ENCODE measurements around the gene RBM33.

The RBM33 gene

DNA sequence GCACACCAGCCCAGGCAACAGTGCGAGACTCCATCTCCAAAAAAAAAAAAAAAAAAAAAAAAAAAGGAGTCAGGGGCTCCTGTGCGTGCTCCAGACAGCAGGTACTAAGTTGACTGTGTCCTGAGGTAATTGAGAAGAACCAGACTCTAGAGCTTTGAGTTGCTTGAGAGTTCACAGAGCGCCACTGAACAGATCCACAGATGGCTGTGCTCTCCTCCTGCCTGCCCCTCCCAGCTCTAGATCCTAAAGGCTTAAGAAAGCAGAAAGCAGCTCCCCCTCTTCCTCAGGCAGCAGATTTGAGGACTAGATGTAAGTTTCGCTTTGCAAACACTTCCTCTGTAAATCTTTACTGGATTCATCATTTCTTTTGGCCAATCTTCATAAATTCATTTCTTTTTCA is 129.1 kb downstream of the RBM33 start:
- peaks cover 24% of the 10 kb centered on the region for H3K36me3 ChIP-seq (replicated peaks; ENCODE audit: insufficient read depth, low read length)
- H3K9me3 ChIP-seq (replicated peaks; ENCODE audit: insufficient read depth, low read length) = no peaks in the 10 kb centered on the region
- TF ChIP-seq, protein P1, sequence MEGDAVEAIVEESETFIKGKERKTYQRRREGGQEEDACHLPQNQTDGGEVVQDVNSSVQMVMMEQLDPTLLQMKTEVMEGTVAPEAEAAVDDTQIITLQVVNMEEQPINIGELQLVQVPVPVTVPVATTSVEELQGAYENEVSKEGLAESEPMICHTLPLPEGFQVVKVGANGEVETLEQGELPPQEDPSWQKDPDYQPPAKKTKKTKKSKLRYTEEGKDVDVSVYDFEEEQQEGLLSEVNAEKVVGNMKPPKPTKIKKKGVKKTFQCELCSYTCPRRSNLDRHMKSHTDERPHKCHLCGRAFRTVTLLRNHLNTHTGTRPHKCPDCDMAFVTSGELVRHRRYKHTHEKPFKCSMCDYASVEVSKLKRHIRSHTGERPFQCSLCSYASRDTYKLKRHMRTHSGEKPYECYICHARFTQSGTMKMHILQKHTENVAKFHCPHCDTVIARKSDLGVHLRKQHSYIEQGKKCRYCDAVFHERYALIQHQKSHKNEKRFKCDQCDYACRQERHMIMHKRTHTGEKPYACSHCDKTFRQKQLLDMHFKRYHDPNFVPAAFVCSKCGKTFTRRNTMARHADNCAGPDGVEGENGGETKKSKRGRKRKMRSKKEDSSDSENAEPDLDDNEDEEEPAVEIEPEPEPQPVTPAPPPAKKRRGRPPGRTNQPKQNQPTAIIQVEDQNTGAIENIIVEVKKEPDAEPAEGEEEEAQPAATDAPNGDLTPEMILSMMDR (IDR thresholded peaks at IDR 0.05; ENCODE audit: low read length) = no peak
- no peak for TF ChIP-seq EZH2phosphoT487 (IDR thresholded peaks at IDR 0.05; ENCODE audit: low read length)
- no peak for TF ChIP-seq EZH2 (optimal IDR thresholded peaks at IDR 0.05; ENCODE audit: low read depth, low read length)
- no peaks in the 10 kb centered on the region for H4K20me1 ChIP-seq (ENCODE audit: insufficient read depth, low read length)
- no peaks in the 10 kb centered on the region for H3K9me2 ChIP-seq (replicated peaks; ENCODE audit: insufficient read depth, low read length)
- H3K27ac ChIP-seq (ENCODE audit: low read length) = no peak overlapping the region
- H3K4me2 ChIP-seq (ENCODE audit: low read depth, low read length) = no peak overlapping the region
- H3F3A ChIP-seq (ENCODE audit: insufficient read depth, low read length) = no peaks in the 10 kb centered on the region
- no peak overlapping the region for H3K9ac ChIP-seq (ENCODE audit: low read length)
- no peak for DNase-seq
- no peak overlapping the region for H2AFZ ChIP-seq (ENCODE audit: low read length)
- no peaks in the 10 kb centered on the region for H3K27me3 ChIP-seq (replicated peaks; ENCODE audit: insufficient read depth, low read length)
- H3K4me1 ChIP-seq (ENCODE audit: low read length) = no peaks in the 10 kb centered on the region
- H3K4me3 ChIP-seq (ENCODE audit: low read length) = no peak overlapping the region
- H3K79me2 ChIP-seq (ENCODE audit: low read length) = peaks cover 26% of the 10 kb centered on the region

DNA sequence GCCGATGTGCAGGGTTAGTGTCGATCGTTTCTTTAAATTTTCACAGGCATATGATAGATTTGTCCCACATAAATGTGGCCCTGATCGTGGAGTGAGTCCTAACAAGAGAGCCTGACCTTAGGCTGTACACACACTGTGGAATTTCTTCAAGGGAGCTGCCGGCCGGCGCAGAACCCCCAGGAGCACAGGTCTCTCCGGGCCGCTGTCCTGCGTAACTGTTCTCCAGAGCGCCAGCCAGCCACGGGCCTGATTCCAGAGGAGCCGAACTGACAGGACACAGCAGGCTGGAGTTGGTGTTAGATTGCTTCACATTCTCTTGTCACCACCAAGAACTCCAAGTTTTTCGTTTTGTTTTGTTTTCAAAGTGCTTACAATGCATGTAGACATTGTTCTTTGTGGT is 130.5 kb downstream of the RBM33 start:
- Histone ChIP-seq H3K4me2 (ENCODE audit: low read depth, low read length) (no peak overlapping the region), H3K9me3 (replicated peaks; ENCODE audit: insufficient read depth, low read length) (no peaks in the 10 kb centered on the region), H3K9ac (ENCODE audit: low read length) (no peak overlapping the region), H3K4me3 (ENCODE audit: low read length) (no peak overlapping the region), H3K4me1 (ENCODE audit: low read length) (no peaks in the 10 kb centered on the region), H3K27ac (ENCODE audit: low read length) (no peak overlapping the region), H3K79me2 (ENCODE audit: low read length) (peaks cover 14% of the 10 kb centered on the region), H3K36me3 (replicated peaks; ENCODE audit: insufficient read depth, low read length) (peaks cover 13% of the 10 kb centered on the region), H3K9me2 (replicated peaks; ENCODE audit: insufficient read depth, low read length) (no peaks in the 10 kb centered on the region), H4K20me1 (ENCODE audit: insufficient read depth, low read length) (no peaks in the 10 kb centered on the region), H3F3A (ENCODE audit: insufficient read depth, low read length) (no peaks in the 10 kb centered on the region), H2AFZ (ENCODE audit: low read length) (no peak overlapping the region), H3K27me3 (replicated peaks; ENCODE audit: insufficient read depth, low read length) (no peaks in the 10 kb centered on the region)
- TF ChIP-seq EZH2 (optimal IDR thresholded peaks at IDR 0.05; ENCODE audit: low read depth, low read length) = no peak
- TF ChIP-seq, protein P1 (IDR thresholded peaks at IDR 0.05; ENCODE audit: low read length) = no peak
- TF ChIP-seq EZH2phosphoT487 (IDR thresholded peaks at IDR 0.05; ENCODE audit: low read length) = no peak
- no peak for DNase-seq

- Histone ChIP-seq H3K36me3 (replicated peaks; ENCODE audit: insufficient read depth, low read length) (peaks cover 16% of the 10 kb centered on the region; the same call in 1 of the 2 replicates), H3K9me3 (replicated peaks; ENCODE audit: insufficient read depth, low read length) (no peaks in the 10 kb centered on the region), H3K27ac (ENCODE audit: low read length) (no peak overlapping the region), H3K9ac (ENCODE audit: low read length) (no peak overlapping the region), H3K9me2 (replicated peaks; ENCODE audit: insufficient read depth, low read length) (no peaks in the 10 kb centered on the region), H2AFZ (ENCODE audit: low read length) (no peak overlapping the region), H3K4me3 (ENCODE audit: low read length) (no peak overlapping the region), H4K20me1 (ENCODE audit: insufficient read depth, low read length) (no peaks in the 10 kb centered on the region), H3K79me2 (ENCODE audit: low read length) (peaks cover 10% of the 10 kb centered on the region; the same call in 1 of the 2 replicates), H3K27me3 (replicated peaks; ENCODE audit: insufficient read depth, low read length) (no peaks in the 10 kb centered on the region), H3K4me2 (ENCODE audit: low read depth, low read length) (no peak overlapping the region), H3K4me1 (ENCODE audit: low read length) (no peaks in the 10 kb centered on the region), H3F3A (ENCODE audit: insufficient read depth, low read length) (no peaks in the 10 kb centered on the region)
- TF ChIP-seq, protein P1 (IDR thresholded peaks at IDR 0.05; ENCODE audit: low read length) = no peak
- TF ChIP-seq EZH2phosphoT487 (IDR thresholded peaks at IDR 0.05; ENCODE audit: low read length) (no peak), EZH2 (optimal IDR thresholded peaks at IDR 0.05; ENCODE audit: low read depth, low read length) (no peak)
- DNase-seq = no peak
These were observed 131.2 kb downstream of the RBM33 start for GRCh38 chr7:155775691-155776090.
